Uterus (tissue), 2 donors: ENCODE data around the gene ZNF777.

ENCODE experiments used
- CTCF ChIP-seq, 4 experiments: fragments of 200-600 bp in 2 of 4; fragments of 450-650 bp in 2 of 4; sonication (generic) in 2 of 4; IDR thresholded peaks; one replicate each; pipeline ENCODE4 v1.5.1; 2016 to 2019; ENCODE audit warnings: antibody characterized with exemption in 4 of 4, mild to moderate bottlenecking in 2 of 4, moderate library complexity in 1 of 4
- POLR2A ChIP-seq, 2 donors: fragments of 450-650 bp; IDR thresholded peaks; one replicate each; pipeline ENCODE4 v1.6.1; 2016; ENCODE audit warnings: antibody characterized with exemption in 2 of 2, mild to moderate bottlenecking in 1 of 2, moderate library complexity in 1 of 2

DNA sequence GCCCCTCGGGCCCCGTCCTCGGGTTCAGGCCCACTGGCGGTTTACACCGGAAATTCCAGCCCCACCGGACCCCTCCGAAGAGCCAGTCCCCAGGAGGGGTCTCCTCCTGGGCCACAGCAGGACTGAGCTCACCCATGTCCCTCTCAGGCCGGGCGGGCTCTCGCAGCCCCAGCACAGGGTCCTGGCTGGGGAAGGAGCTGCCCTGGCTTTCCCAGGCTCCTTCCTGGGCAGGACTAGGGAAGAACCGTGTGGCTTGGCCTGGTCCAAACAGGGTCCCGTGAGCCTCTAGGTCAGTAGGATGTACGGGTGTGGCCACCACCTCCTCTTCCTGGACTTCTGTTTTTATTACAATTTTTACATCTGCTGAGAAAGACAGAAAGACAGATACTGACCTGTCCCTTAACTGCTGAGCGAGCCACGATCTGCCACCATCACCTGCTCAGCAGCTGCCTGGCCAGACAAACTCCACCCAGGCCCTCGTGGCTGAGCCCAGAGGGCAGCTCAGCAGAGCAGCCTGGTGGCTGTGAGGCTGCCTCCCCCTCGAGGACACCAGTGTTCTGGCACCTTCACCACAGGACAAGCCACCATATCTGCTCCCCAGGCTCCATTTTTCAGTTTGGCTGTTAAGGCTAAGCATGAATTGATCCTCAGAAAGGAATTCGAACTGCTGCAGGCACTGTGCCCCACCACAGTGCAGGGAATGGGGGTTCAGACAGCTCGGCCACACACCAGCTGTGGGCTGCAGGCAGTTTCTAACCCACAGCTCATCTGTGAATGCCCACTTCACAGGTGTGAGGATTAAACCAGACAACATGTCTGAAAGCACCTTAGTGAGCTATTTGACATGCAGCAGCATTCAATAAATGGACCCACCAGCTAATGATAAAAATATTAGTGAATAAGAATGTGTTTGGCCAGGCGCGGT is 14.5 kb upstream of the ZNF777 start:
- no peak for TF ChIP-seq POLR2A (IDR thresholded peaks at IDR 0.05)
- TF ChIP-seq CTCF (IDR thresholded peaks at IDR 0.05): no peak
